ENCODE measurements around the gene SDCCAG8.

- TF ChIP-seq SIN3A (IDR thresholded peaks at IDR 0.05; ENCODE audit: borderline replicate concordance, insufficient read depth, low read depth, low read length), result no peak
- TF ChIP-seq REST (IDR thresholded peaks at IDR 0.05; ENCODE audit: insufficient read depth in 1 of 2, low read depth in 2 of 2, low read length in 1 of 2), result no peak
- TF ChIP-seq CTCF (IDR thresholded peaks at IDR 0.05), result no peak
- TF ChIP-seq POLR2AphosphoS5 (IDR thresholded peaks at IDR 0.05; ENCODE audit: low read depth, low read length), result no peak
Measured at GRCh38 chr1:243394066-243394465, 138.2 kb downstream of the SDCCAG8 start.
